IMR-90 (cell line): Measurements from ENCODE around the gene COL8A1. TPM values are rescaled to one million over a fixed set of nuclear protein-coding genes. Genes with fewer than 3 reads are reported as not detected.

Source experiments
- ATAC-seq: fragments of 200-7000 bp; cut with Tn5 transposase; 2 replicates; pipeline ENCODE4 v1.9.1; 2020; ENCODE audit warnings: low read depth, mild to moderate bottlenecking, moderate library complexity
- Bru-seq: library from RNA; stranded (reverse); fragments of 400-500 nt; gene quantifications from one replicate; lab custom pipeline; 2021; lab: Mats Ljungman, UMichigan
- BruChase-seq, 2 experiments: library from RNA; stranded (reverse); fragments of 400-500 nt; gene quantifications; one replicate each; lab custom pipeline; 2021; lab: Mats Ljungman, UMichigan
- BruUV-seq: library from RNA; stranded (reverse); fragments of 400-500 nt; replicated peaks from 2 replicates; lab custom pipeline; 2021; lab: Mats Ljungman, UMichigan
- CTCF ChIA-PET: fragments of 300-600 bp; formaldehyde crosslinking; extraction: SDS; loops from one replicate; lab custom pipeline; 2021; ENCODE audit warnings: antibody characterized with exemption; lab: Yijun Ruan, JAX
- POLR2A ChIA-PET: fragments of 300-600 bp; sonication (Branson Sonifier 250); formaldehyde crosslinking; loops from one replicate; lab custom pipeline; 2022; ENCODE audit warnings: antibody characterized with exemption; ENCODE audit not compliant: unreplicated experiment; lab: Charles Lee
- DNase-seq: peaks from one replicate; pipeline ENCODE4 v3.0.0; 2013
- H2AFZ ChIP-seq: replicated peaks from 2 replicates; pipeline ENCODE3; 2013; ENCODE audit warnings: low read length, mild to moderate bottlenecking; ENCODE audit not compliant: poor library complexity
- H2AK5ac ChIP-seq: 2 replicates; pipeline ENCODE4 v1.6.1; 2013; ENCODE audit warnings: low read depth, low read length, inconsistent platforms
- H2AK9ac ChIP-seq: replicated peaks from 2 replicates; pipeline ENCODE3; 2013; ENCODE audit warnings: mild to moderate bottlenecking, low read depth, low read length, moderate library complexity; ENCODE audit not compliant: poor library complexity
- H2BK120ac ChIP-seq: 2 replicates; pipeline ENCODE4 v1.6.1; 2013; ENCODE audit warnings: low read depth, low read length, inconsistent platforms
- H2BK15ac ChIP-seq: 3 replicates; pipeline ENCODE4 v1.6.1; 2013; ENCODE audit warnings: low read depth, low read length, inconsistent platforms
- H2BK20ac ChIP-seq: 2 replicates; pipeline ENCODE4 v1.6.1; 2013; ENCODE audit warnings: low read depth, mild to moderate bottlenecking, inconsistent platforms, low read length, moderate library complexity
- H2BK5ac ChIP-seq: 2 replicates; pipeline ENCODE4 v1.6.1; 2013; ENCODE audit warnings: mild to moderate bottlenecking, low read depth, low read length, inconsistent platforms; ENCODE audit not compliant: poor library complexity, severe bottlenecking
- H3K14ac ChIP-seq: replicated peaks from 2 replicates; pipeline ENCODE4 v1.6.1; 2013; ENCODE audit warnings: low read depth, low read length, inconsistent platforms
- H3K18ac ChIP-seq: 2 replicates; pipeline ENCODE4 v1.6.1; 2013; ENCODE audit warnings: low read depth, low read length, control low read depth
- H3K23ac ChIP-seq: 2 replicates; pipeline ENCODE4 v1.6.1; 2013; ENCODE audit warnings: low read depth, low read length, inconsistent platforms
- H3K27ac ChIP-seq: 2 replicates; pipeline ENCODE4 v1.5.1; 2013; ENCODE audit warnings: mild to moderate bottlenecking, control low read depth, low read length; ENCODE audit not compliant: insufficient read depth
- H3K27me3 ChIP-seq: 2 replicates; pipeline ENCODE4 v1.6.1; 2013; ENCODE audit warnings: low read length; ENCODE audit not compliant: control insufficient read depth, insufficient read depth
- H3K36me3 ChIP-seq: 2 replicates; pipeline ENCODE4 v1.6.1; 2013; ENCODE audit warnings: low read length, mixed read lengths; ENCODE audit not compliant: control insufficient read depth, insufficient read depth
- H3K4ac ChIP-seq: 2 replicates; pipeline ENCODE4 v1.6.1; 2013; ENCODE audit warnings: low read depth, low read length, inconsistent platforms
- H3K4me1 ChIP-seq: 2 replicates; pipeline ENCODE4 v1.6.1; 2013; ENCODE audit warnings: low read length, mixed read lengths; ENCODE audit not compliant: control insufficient read depth, insufficient read depth
- H3K4me2 ChIP-seq: 2 replicates; pipeline ENCODE4 v1.6.1; 2013; ENCODE audit warnings: low read depth, mild to moderate bottlenecking, control low read depth, low read length, moderate library complexity
- H3K4me3 ChIP-seq: 2 replicates; pipeline ENCODE4 v1.5.1; 2013; ENCODE audit warnings: low read depth, mild to moderate bottlenecking, control low read depth, low read length, moderate library complexity; ENCODE audit not compliant: insufficient read depth
- H3K56ac ChIP-seq: 2 replicates; pipeline ENCODE4 v1.6.1; 2013; ENCODE audit warnings: low read length, inconsistent platforms; ENCODE audit not compliant: insufficient read depth; ENCODE audit errors: extremely low read depth
- H3K79me1 ChIP-seq, 2 experiments: 2 replicates each; pipeline ENCODE4 v1.6.1; 2013; ENCODE audit warnings: low read length in 2 of 2, inconsistent platforms in 1 of 2, low read depth in 1 of 2
- H3K9ac ChIP-seq: 2 replicates; pipeline ENCODE4 v1.6.1; 2013; ENCODE audit warnings: low read depth, low read length, control low read depth
- H3K9me1 ChIP-seq: 2 replicates; pipeline ENCODE4 v1.6.1; 2013; ENCODE audit warnings: low read length, inconsistent platforms; ENCODE audit not compliant: insufficient read depth
- H3K9me3 ChIP-seq: 2 replicates; pipeline ENCODE4 v1.6.1; 2013; ENCODE audit warnings: low read length; ENCODE audit not compliant: control insufficient read depth, insufficient read depth
- H4K20me1 ChIP-seq: 2 replicates; pipeline ENCODE4 v1.6.1; 2013; ENCODE audit warnings: low read length, inconsistent platforms; ENCODE audit not compliant: insufficient read depth
- H4K5ac ChIP-seq: 2 replicates; pipeline ENCODE4 v1.6.1; 2013; ENCODE audit warnings: mild to moderate bottlenecking, low read depth, low read length, control low read depth
- H4K8ac ChIP-seq, 2 experiments: 2 replicates each; pipeline ENCODE4 v1.6.1; 2013; ENCODE audit warnings: low read depth in 2 of 2, low read length in 2 of 2, control low read depth in 1 of 2, inconsistent platforms in 1 of 2
- H4K91ac ChIP-seq: 2 replicates; pipeline ENCODE4 v1.6.1; 2013; ENCODE audit warnings: low read depth, low read length, inconsistent platforms; ENCODE audit not compliant: insufficient read depth
- BHLHE40 ChIP-seq: fragments of 150-350 bp; IDR thresholded peaks from 2 replicates; pipeline ENCODE4 v1.6.1; 2016; ENCODE audit warnings: mild to moderate bottlenecking, low read depth, low read length
- CEBPB ChIP-seq: IDR thresholded peaks from 2 replicates; pipeline ENCODE4 v1.6.1; 2012; ENCODE audit warnings: low read depth, low read length, improper control_type of control experiment
- ELK1 ChIP-seq: fragments of 150-350 bp; IDR thresholded peaks from 2 replicates; pipeline ENCODE4 v1.6.1; 2016; ENCODE audit warnings: low read depth, mild to moderate bottlenecking, low read length, moderate library complexity, borderline replicate concordance
- MAFK ChIP-seq: IDR thresholded peaks from 2 replicates; pipeline ENCODE4 v1.6.1; 2012; ENCODE audit warnings: low read depth, low read length, improper control_type of control experiment
- MAZ ChIP-seq: IDR thresholded peaks from 2 replicates; pipeline ENCODE4 v1.6.1; 2012; ENCODE audit warnings: low read depth, mild to moderate bottlenecking, low read length, improper control_type of control experiment, moderate library complexity, borderline replicate concordance
- MXI1 ChIP-seq: IDR thresholded peaks from 2 replicates; pipeline ENCODE4 v1.6.1; 2012; ENCODE audit warnings: low read depth, mild to moderate bottlenecking, low read length, moderate library complexity, borderline replicate concordance
- NFE2L2 ChIP-seq: fragments of 150-350 bp; IDR thresholded peaks from 2 replicates; pipeline ENCODE4 v1.6.1; 2016; ENCODE audit warnings: low read depth, mild to moderate bottlenecking, low read length
- POLR2A ChIP-seq: IDR thresholded peaks from 2 replicates; pipeline ENCODE4 v1.6.1; 2012; ENCODE audit warnings: mild to moderate bottlenecking, low read depth, low read length
- RAD21 ChIP-seq: IDR thresholded peaks from 2 replicates; pipeline ENCODE4 v1.6.1; 2012; ENCODE audit warnings: low read length, improper control_type of control experiment
- RCOR1 ChIP-seq: IDR thresholded peaks from 2 replicates; pipeline ENCODE4 v1.6.1; 2012; ENCODE audit warnings: mild to moderate bottlenecking, low read length, improper control_type of control experiment; ENCODE audit not compliant: insufficient replicate concordance
- RFX5 ChIP-seq: IDR thresholded peaks from 2 replicates; pipeline ENCODE4 v1.8.0; 2012; ENCODE audit warnings: low read depth, mild to moderate bottlenecking, low read length, moderate library complexity
- SMC3 ChIP-seq: fragments of 150-350 bp; IDR thresholded peaks from 2 replicates; pipeline ENCODE4 v1.6.1; 2016; ENCODE audit warnings: low read depth, mild to moderate bottlenecking, antibody characterized with exemption, low read length, moderate library complexity
- USF2 ChIP-seq: fragments of 150-350 bp; IDR thresholded peaks from 2 replicates; pipeline ENCODE4 v1.6.1; 2017; ENCODE audit warnings: mild to moderate bottlenecking, antibody characterized with exemption, low read length, low read depth
- WGBS, 2 experiments: methylation state at CpG; one replicate each; pipeline versions ENCODE4 v1.1.5 to v1.1.7; 2013; ENCODE audit warnings: missing lambda C conversion rate in 2 of 2; ENCODE audit not compliant: insufficient read length in 1 of 2; ENCODE audit errors: extremely low coverage in 2 of 2; 5-methylcytosine and 5-hydroxymethylcytosine counted together
- dilution Hi-C: fragments of 300-500 bp; cut with HindIII; formaldehyde crosslinking; loops from one replicate; pipeline ENCODE4 v1.14.3; 2018; ENCODE audit warnings: low sequenced_read_pairs; ENCODE audit not compliant: unreplicated experiment
- in situ Hi-C: fragments of 300-500 bp; cut with MboI; formaldehyde crosslinking; loops from 3 replicates; pipeline ENCODE4 v1.14.3; 2019; ENCODE audit warnings: low sequenced_read_pairs, inconsistent platforms, mixed read lengths
- intact Hi-C: fragments of 100-400 bp; cut with micrococcal nuclease; formaldehyde crosslinking; loops from 2 replicates; pipeline ENCODE4 v1.10.0; 2022
- long read RNA-seq: library from polyadenylated mRNA; unstranded; transcript quantifications from one replicate; pipeline ENCODE4 v2.0.0, GENCODE V29; 2021; ENCODE audit not compliant: unreplicated experiment
- polyA plus RNA-seq, 3 experiments: library from polyadenylated mRNA; depleted of rRNA; stranded (reverse); fragments of >200 nt; gene quantifications; 2 replicates each; pipeline ENCODE4 v1.2.3, GENCODE V29; 2012; ENCODE audit warnings: low replicate concordance in 1 of 3
- total RNA-seq: library from RNA; depleted of rRNA; stranded (reverse); fragments of >200 nt; gene quantifications from 2 replicates; pipeline ENCODE4 v1.2.3, GENCODE V29; 2012; rRNA removed

COL8A1 gene
- total RNA-seq: 109 and 119 TPM in 2 replicates
- polyA plus RNA-seq (2012; rRNA removed): 133 and 151 TPM in 2 replicates
- polyA plus RNA-seq (2012; cell fraction: cytosol; rRNA removed): 59.3 and 60.5 TPM in 2 replicates
- polyA plus RNA-seq (2012; cell fraction: nucleus; rRNA removed; ENCODE audit: low replicate concordance): 44.8 and 87.0 TPM in 2 replicates
- percentile 93 among the genes with signal in this experiment for Bru-seq, nascent RNA
- BruChase-seq, experiment 1, labeled RNA remaining after a 6-hour chase: percentile 81 among the genes with signal in this experiment
- BruChase-seq, experiment 2, labeled RNA remaining after a 2-hour chase: percentile 86 among the genes with signal in this experiment
- long read RNA-seq, full-length matches to known transcripts: 518 of 817 reads
- long read RNA-seq, partial matches to known transcripts: 69 of 817 reads
- long read RNA-seq, other reads (novel, unspliced or antisense): 230 of 817 reads

- H2AK9ac ChIP-seq: peak within 1 kb of the TSS; percentile 94
- peak; percentile 77 for DNase-seq
- ATAC-seq: peak; percentile 79
- peak within 1 kb of the TSS; percentile 99 for H3K23ac ChIP-seq
- peak within 1 kb of the TSS; percentile 98 for H2BK5ac ChIP-seq
- H2BK20ac ChIP-seq: peak within 1 kb of the TSS; percentile 94
- peak within 1 kb of the TSS; percentile 91 for H3K9ac ChIP-seq
- H3K4ac ChIP-seq: peak within 1 kb of the TSS; percentile 98
- H3K56ac ChIP-seq: peak within 1 kb of the TSS; percentile 99
- dilution Hi-C loops: no loop called here
- CTCF ChIA-PET: interaction anchor here (0.6 to 1.6 kb wide), 5 partner anchors 15 to 655 kb away, joined by 3 to 4 read pairs (median 4); no protein-coding TSS in a partner anchor
- H3K4me1 ChIP-seq: peaks cover 7% of the 10 kb centered on the region; the same call in 1 of the 2 replicates
- H3K79me1 ChIP-seq: peaks cover 19 to 39% of the 10 kb centered on the region in 2 experiments
- 0% methylated on average over 15 of the region's 26 CpGs; no CpG with 5 or more reads in 1 of the 2 experiments for WGBS, 2 experiments
- H2BK120ac ChIP-seq: peak within 1 kb of the TSS; percentile 96
- H3K4me2 ChIP-seq: peak within 1 kb of the TSS; percentile 98
- peak within 1 kb of the TSS; percentile 29 for H4K5ac ChIP-seq
- H4K91ac ChIP-seq: peak within 1 kb of the TSS; percentile 88
- H3K36me3 ChIP-seq: no peaks in the 10 kb centered on the region
- H3K27ac ChIP-seq: peak within 1 kb of the TSS; percentile 97
- H3K14ac ChIP-seq: peak within 1 kb of the TSS; percentile 99
- H2BK15ac ChIP-seq: peak within 1 kb of the TSS; percentile 93
- intact Hi-C loops: loop anchor here (2.0 to 5.0 kb wide), 5 partner anchors 140 to 526 kb away; no protein-coding TSS in a partner anchor
- H3K27me3 ChIP-seq: no peaks in the 10 kb centered on the region
- H3K9me3 ChIP-seq: no peaks in the 10 kb centered on the region
- peaks cover 3% of the 10 kb centered on the region for H3K9me1 ChIP-seq
- H2AFZ ChIP-seq: peak within 1 kb of the TSS; percentile 88
- H3K4me3 ChIP-seq: peak within 1 kb of the TSS; percentile 62
- POLR2A ChIA-PET: interaction anchor here (0.6 to 1.4 kb wide), 9 partner anchors 8 to 622 kb away, joined by 3 to 14 read pairs (median 4); partner anchors contain the start of gene TBC1D23
- H4K20me1 ChIP-seq: peaks cover 4% of the 10 kb centered on the region; the same call in 1 of the 2 replicates
- no TSS peak for BruUV-seq
- peak within 1 kb of the TSS; percentile 92 to 97 for H4K8ac ChIP-seq
- H2AK5ac ChIP-seq: peak within 1 kb of the TSS; percentile 77
- in situ Hi-C loops: no loop called here
- peak within 1 kb of the TSS; percentile 95 for H3K18ac ChIP-seq
- TF ChIP-seq MAFK: no peak
- TF ChIP-seq CEBPB: peak; percentile 92
- TF ChIP-seq MXI1: peak; percentile 40; the same call in 1 of the 2 replicates
- no peak for TF ChIP-seq USF2
- TF ChIP-seq RFX5: no peak
- no peak for TF ChIP-seq NFE2L2
- TF ChIP-seq RAD21: 0 out of 2 replicates have a peak, but pooled peaks have one; percentile 8
- peak; percentile 82 for TF ChIP-seq POLR2A
- TF ChIP-seq ELK1: no peak
- peak; percentile 33; the same call in 1 of the 2 replicates for TF ChIP-seq MAZ
- TF ChIP-seq RCOR1: no peak
- TF ChIP-seq BHLHE40: no peak
- no peak for TF ChIP-seq SMC3
Measured at GRCh38 chr3:99638167-99638948, at the start of gene COL8A1. TSS of gene COL8A1 (plus strand) at chr3:99638594. CDS start at chr3:99790683, 152,089 bp downstream.
